Effector memory CD4-positive, alpha-beta T cell (primary cell): ENCODE data around the gene CYP2C18.

Experiments
- DNase-seq, 3 donors: peaks; one replicate each; pipeline ENCODE4 v3.0.0-alpha.2; 2020
- H3K27ac ChIP-seq: 2 replicates; pipeline ENCODE4 v1.7.0; 2013; ENCODE audit warnings: mild to moderate bottlenecking, low read length, moderate library complexity; ENCODE audit not compliant: insufficient read depth, poor library complexity, severe bottlenecking
- H3K27me3 ChIP-seq: replicated peaks from 2 replicates; pipeline ENCODE4 v1.7.0; 2013; ENCODE audit warnings: mild to moderate bottlenecking, low read length; ENCODE audit not compliant: insufficient read depth, control insufficient read depth, poor library complexity, severe bottlenecking
- H3K36me3 ChIP-seq: 2 replicates; pipeline ENCODE4 v1.7.0; 2013; ENCODE audit warnings: mild to moderate bottlenecking, low read length, moderate library complexity; ENCODE audit not compliant: control insufficient read depth, insufficient read depth
- H3K4me1 ChIP-seq: 2 replicates; pipeline ENCODE4 v1.7.0; 2013; ENCODE audit warnings: low read length, mild to moderate bottlenecking; ENCODE audit not compliant: control insufficient read depth, insufficient read depth, poor library complexity, severe bottlenecking
- H3K4me3 ChIP-seq: 2 replicates; pipeline ENCODE4 v1.7.0; 2013; ENCODE audit warnings: low read length, low read depth, mild to moderate bottlenecking; ENCODE audit not compliant: insufficient read depth, poor library complexity, severe bottlenecking
- H3K9me3 ChIP-seq: 2 replicates; pipeline ENCODE4 v1.7.0; 2013; ENCODE audit warnings: mild to moderate bottlenecking, low read length, moderate library complexity; ENCODE audit not compliant: control insufficient read depth

CYP2C18 gene

DNA sequence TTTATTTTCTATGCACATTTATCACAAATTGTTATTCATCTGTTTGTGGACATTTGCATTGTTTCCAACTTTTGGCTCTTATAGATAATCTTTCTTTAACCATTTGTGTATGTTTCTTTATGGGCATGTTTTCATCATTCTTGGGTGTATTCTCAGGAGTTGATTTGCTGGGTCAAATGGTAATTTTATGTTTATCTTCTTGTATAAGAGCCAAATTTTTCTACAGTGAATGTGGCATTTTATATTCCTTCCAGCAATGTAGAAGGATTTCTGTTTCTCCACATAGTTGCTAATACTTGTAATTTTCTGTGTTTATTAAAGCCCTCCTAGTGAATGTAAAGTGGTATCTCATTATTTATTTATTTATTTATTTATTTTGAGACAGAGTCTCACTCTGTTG, 100.7 kb downstream of the CYP2C18 start:
- DNase-seq: no peak
- Histone ChIP-seq H3K27me3 (no peaks in the 10 kb centered on the region), H3K27ac (no peak overlapping the region), H3K36me3 (no peaks in the 10 kb centered on the region), H3K4me1 (no peaks in the 10 kb centered on the region), H3K4me3 (no peak overlapping the region), H3K9me3 (no peaks in the 10 kb centered on the region)

DNA sequence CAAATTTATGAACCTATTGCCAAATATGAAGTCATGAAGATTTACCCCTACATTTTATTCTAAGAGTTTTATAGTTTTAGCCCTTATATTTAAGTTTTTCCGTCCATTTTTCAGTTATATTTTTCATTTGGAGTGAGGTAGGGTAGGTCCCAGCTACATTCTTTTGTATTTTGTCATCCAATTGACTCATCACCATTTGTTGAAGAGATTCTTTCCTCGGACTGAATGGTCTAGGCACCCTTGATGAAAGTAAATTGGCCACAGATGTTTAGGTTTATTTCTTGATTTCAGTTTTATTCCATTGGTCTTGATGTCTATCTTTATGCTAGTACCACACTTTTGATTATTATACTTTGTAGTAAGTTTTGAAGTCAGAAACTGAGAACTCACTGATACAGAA, 101.7 kb downstream of the CYP2C18 start:
- Histone ChIP-seq H3K4me3 (no peak overlapping the region), H3K9me3 (no peaks in the 10 kb centered on the region), H3K27me3 (no peaks in the 10 kb centered on the region), H3K4me1 (no peaks in the 10 kb centered on the region), H3K27ac (no peak overlapping the region), H3K36me3 (no peaks in the 10 kb centered on the region)
- DNase-seq: no peak
